Ishikawa (cell line): ENCODE results near the gene TRERF1.

ENCODE experiments used
- CEBPB ChIP-seq: IDR thresholded peaks from 2 replicates; pipeline ENCODE4 v1.6.1; 2012
- CREB1 ChIP-seq: IDR thresholded peaks from 2 replicates; pipeline ENCODE4 v1.6.1; 2012; ENCODE audit warnings: low read depth
- RAD21 ChIP-seq: IDR thresholded peaks from 2 replicates; pipeline ENCODE4 v1.6.1; 2012; ENCODE audit warnings: low read depth
- REST ChIP-seq: IDR thresholded peaks from 2 replicates; pipeline ENCODE4 v1.6.1; 2012; ENCODE audit warnings: low read depth, mild to moderate bottlenecking
- TAF1 ChIP-seq: IDR thresholded peaks from 2 replicates; pipeline ENCODE4 v1.6.1; 2012; ENCODE audit warnings: low read depth, mild to moderate bottlenecking
- TEAD4 ChIP-seq: IDR thresholded peaks from 2 replicates; pipeline ENCODE4 v1.6.1; 2012
- USF1 ChIP-seq: IDR thresholded peaks from 2 replicates; pipeline ENCODE4 v1.6.1; 2012
- YY1 ChIP-seq: IDR thresholded peaks from 2 replicates; pipeline ENCODE4 v1.6.1; 2012; ENCODE audit warnings: low read depth

GRCh38 chr6:42268835-42269204 is 182.9 kb downstream of the TRERF1 start:
- TF ChIP-seq REST (no peak), CEBPB (no peak), RAD21 (no peak), YY1 (no peak), TEAD4 (no peak), TAF1 (no peak), USF1 (no peak), CREB1 (no peak)
